ENCODE results near the gene MARK2. TPM values are rescaled to one million over a fixed set of nuclear protein-coding genes. Genes with fewer than 3 reads are reported as not detected.

Gene MARK2
- total and polyA plus RNA-seq, 2 of the 8 experiments (the other 6 are each of a cell fraction or from before 2014, with no cell fraction given), result 19.3 to 58.5 TPM

- TF ChIP-seq ATF2 (IDR thresholded peaks at IDR 0.05; ENCODE audit: low read length) (no peak), TCF12 (IDR thresholded peaks at IDR 0.05; ENCODE audit: low read depth, low read length) (no peak), NRF1 (IDR thresholded peaks at IDR 0.05; ENCODE audit: low read depth, low read length) (no peak), HDAC2 (IDR thresholded peaks at IDR 0.05; ENCODE audit: borderline replicate concordance in 1 of 2, low read depth in 2 of 2, low read length in 2 of 2) (no peak), NANOG (IDR thresholded peaks at IDR 0.05; ENCODE audit: insufficient read depth, low read depth, low read length, poor library complexity, severe bottlenecking) (no peak), RBBP5 (IDR thresholded peaks at IDR 0.05; ENCODE audit: borderline replicate concordance, low read depth, low read length) (no peak), CHD1 (IDR thresholded peaks at IDR 0.05; ENCODE audit: low read depth, low read length) (no peak), CHD2 (IDR thresholded peaks at IDR 0.05; ENCODE audit: low read length) (no peak)
Measured at GRCh38 chr11:63913866-63914830, 75.2 kb downstream of the MARK2 start (continued).
